ENCODE data around the gene ZDHHC11B.

- TF ChIP-seq CTCF (optimal IDR thresholded peaks at IDR 0.05 in 1 of 3, IDR thresholded peaks at IDR 0.05 in 1 of 3, conservative IDR thresholded peaks at IDR 0.05 in 1 of 3; ENCODE audit: extremely low read depth in 1 of 3, insufficient read depth in 2 of 3, low read length in 3 of 3) (no peak), EZH2 (IDR thresholded peaks at IDR 0.05; ENCODE audit: low read length) (no peak)
Observed at GRCh38 chr5:662751-663435, 121.6 kb downstream of the ZDHHC11B start.

Data from keratinocyte (primary cell).